Large intestine (tissue), 3 donors: ENCODE measurements around the gene TNC. TPM values are rescaled to one million over a fixed set of nuclear protein-coding genes. Genes with fewer than 3 reads are reported as not detected.

ENCODE experiments used
- DNase-seq, 2 donors: peaks; one replicate each; pipeline versions ENCODE4 v3.0.0 to v3.0.0-alpha.2; 2013
- H3K27ac ChIP-seq: one replicate; pipeline ENCODE4 v1.5.1; 2013; ENCODE audit warnings: low read length
- H3K27me3 ChIP-seq: 2 replicates; pipeline ENCODE4 v1.6.1; 2013; ENCODE audit warnings: low read length; ENCODE audit not compliant: control insufficient read depth, insufficient read depth
- H3K36me3 ChIP-seq: 2 replicates; pipeline ENCODE4 v1.6.1; 2013; ENCODE audit warnings: low read length; ENCODE audit not compliant: control insufficient read depth, insufficient read depth
- H3K4me1 ChIP-seq: one replicate; pipeline ENCODE4 v1.6.1; 2013; ENCODE audit warnings: low read length; ENCODE audit not compliant: control insufficient read depth, insufficient read depth
- H3K4me3 ChIP-seq: one replicate; pipeline ENCODE4 v1.5.1; 2013; ENCODE audit warnings: low read length
- H3K9me3 ChIP-seq: one replicate; pipeline ENCODE4 v1.6.1; 2013; ENCODE audit warnings: mild to moderate bottlenecking, low read depth, low read length, moderate library complexity; ENCODE audit not compliant: control insufficient read depth
- WGBS: methylation state at CpG from one replicate; pipeline ENCODE4 v1.1.5; 2013; ENCODE audit warnings: low lambda C conversion rate; ENCODE audit not compliant: insufficient coverage; 5-methylcytosine and 5-hydroxymethylcytosine counted together
- polyA plus RNA-seq: library from polyadenylated mRNA; unstranded; fragments of 120-200 nt; gene quantifications from one replicate; pipeline ENCODE4 v1.2.1, GENCODE V29; 2013

Gene TNC
- polyA plus RNA-seq, 1 donor, result 19.9 TPM

- Histone ChIP-seq H3K36me3 (no peaks in the 10 kb centered on the region), H3K27me3 (no peaks in the 10 kb centered on the region), H3K27ac (no peak overlapping the region), H3K9me3 (no peaks in the 10 kb centered on the region), H3K4me1 (peaks cover 8% of the 10 kb centered on the region), H3K4me3 (no peak overlapping the region)
- no CpG with 5 or more reads among the region's 2 CpGs for WGBS
- no peak for DNase-seq
These were observed 131.9 kb downstream of the TNC start for GRCh38 chr9:114985959-114986501.

- Histone ChIP-seq H3K4me1 (peaks cover 9% of the 10 kb centered on the region), H3K9me3 (no peaks in the 10 kb centered on the region), H3K4me3 (no peak overlapping the region), H3K36me3 (no peaks in the 10 kb centered on the region), H3K27ac (no peak overlapping the region), H3K27me3 (no peaks in the 10 kb centered on the region)
- DNase-seq, result peak; percentile 70 to 82
- 0% methylated on average over 1 of the region's 4 CpGs for WGBS
These were observed 136.9 kb downstream of the TNC start for GRCh38 chr9:114981063-114981462.

DNA sequence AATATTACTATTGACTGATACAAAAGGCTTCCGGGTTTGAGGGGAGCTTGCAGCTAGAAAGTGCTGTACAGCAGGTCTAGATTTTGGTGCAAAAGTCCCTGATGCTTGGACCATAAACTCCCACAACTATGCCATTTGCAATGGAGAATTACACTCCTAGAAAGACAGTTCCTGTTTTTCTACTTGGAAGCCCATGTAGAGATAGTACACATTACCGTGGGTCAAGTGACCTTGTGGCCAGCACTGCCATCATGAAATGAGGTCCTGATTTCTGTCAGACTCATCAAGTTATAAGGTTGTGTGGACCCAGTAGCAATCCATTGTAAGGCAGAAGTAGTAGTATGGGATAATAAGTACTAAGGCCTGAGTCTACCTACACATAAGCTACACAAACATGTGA is 144.7 kb downstream of the TNC start:
- H3K27me3 ChIP-seq, result no peaks in the 10 kb centered on the region
- no peaks in the 10 kb centered on the region for H3K4me1 ChIP-seq
- H3K4me3 ChIP-seq, result no peak overlapping the region
- DNase-seq, result no peak
- no CpG with 5 or more reads among the region's 2 CpGs for WGBS
- no peaks in the 10 kb centered on the region for H3K9me3 ChIP-seq
- H3K27ac ChIP-seq, result no peak overlapping the region
- H3K36me3 ChIP-seq, result no peaks in the 10 kb centered on the region

DNA sequence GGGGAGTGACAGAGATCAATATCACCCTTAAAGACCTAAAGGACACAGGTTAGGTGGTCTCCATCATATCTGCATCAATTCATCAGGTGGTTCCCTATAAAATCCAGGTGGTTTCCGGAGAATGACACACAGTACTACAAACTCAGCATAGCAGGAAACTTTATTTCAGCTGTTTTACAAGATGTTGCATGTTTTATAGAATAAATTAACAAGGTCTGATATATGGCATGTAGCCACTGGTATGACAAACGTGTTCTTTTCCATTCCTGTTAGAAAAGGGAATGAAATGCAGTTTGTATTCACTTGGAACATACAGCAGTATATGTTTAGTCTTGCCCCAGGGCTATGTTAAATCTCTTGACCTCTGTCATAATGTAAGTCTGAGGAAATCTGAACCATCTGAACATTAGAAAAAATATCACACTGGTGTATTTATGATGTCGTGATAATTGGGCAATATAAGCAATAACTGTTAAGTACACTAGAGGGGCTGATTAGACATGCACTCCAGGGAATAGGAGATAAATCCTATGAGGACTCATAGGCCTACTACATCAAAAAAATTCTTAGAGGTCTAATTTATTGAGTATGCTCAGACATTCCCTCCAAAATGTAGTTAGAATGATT is 145.3 kb downstream of the TNC start:
- WGBS, result no CpG with 5 or more reads among the region's 3 CpGs
- H3K4me1 ChIP-seq, result no peaks in the 10 kb centered on the region
- H3K27ac ChIP-seq, result no peak overlapping the region
- H3K4me3 ChIP-seq, result no peak overlapping the region
- no peaks in the 10 kb centered on the region for H3K9me3 ChIP-seq
- H3K27me3 ChIP-seq, result no peaks in the 10 kb centered on the region
- no peak for DNase-seq
- no peaks in the 10 kb centered on the region for H3K36me3 ChIP-seq

Other genes starting within 250 kb of the TNC start
- gene TNFSF8, start 187.6 kb downstream of the TNC start, polyA plus RNA-seq, result 0.25 TPM